IgD-negative memory B cell (primary cell): ENCODE measurements around the gene CSNK1D. TPM values are rescaled to one million over a fixed set of nuclear protein-coding genes. Genes with fewer than 3 reads are reported as not detected.
A peak's percentile ranks its signal among the peaks of the same experiment; 100 is the strongest.
"Not testable (repeated sequence)": the region's sequence is repeated elsewhere in the genome, so short reads cannot be mapped to it uniquely, and the experiment has no call there.

Experiments used
- H3K27ac Mint-ChIP-seq, 3 donors: one replicate each; pipeline ENCODE4 v1.8.0; 2020 to 2022; ENCODE audit warnings: mild to moderate bottlenecking in 3 of 3, mixed read lengths in 3 of 3, moderate library complexity in 1 of 3
- H3K27me3 Mint-ChIP-seq: one replicate; pipeline ENCODE4 v1.8.0; 2021; ENCODE audit warnings: mixed read lengths
- H3K36me3 Mint-ChIP-seq: one replicate; pipeline ENCODE4 v1.8.0; 2020; ENCODE audit warnings: mild to moderate bottlenecking, mixed read lengths
- H3K4me1 Mint-ChIP-seq, 3 donors: one replicate each; pipeline ENCODE4 v1.8.0; 2020 to 2022; ENCODE audit warnings: mixed read lengths in 3 of 3, mild to moderate bottlenecking in 1 of 3
- H3K4me3 Mint-ChIP-seq, 4 donors: one replicate each; pipeline ENCODE4 v1.8.0; 2020 to 2022; ENCODE audit warnings: mild to moderate bottlenecking in 4 of 4, mixed read lengths in 4 of 4, moderate library complexity in 3 of 4
- H3K9me3 Mint-ChIP-seq, 3 donors: one replicate each; pipeline ENCODE4 v1.8.0; 2020 to 2021; ENCODE audit warnings: mixed read lengths in 3 of 3, mild to moderate bottlenecking in 1 of 3
- polyA plus RNA-seq: library from polyadenylated mRNA; unstranded; fragments of 300-500 nt; fragmentation: Illumina TruSeq; gene quantifications from one replicate; pipeline ENCODE4 v1.2.3, GENCODE V29; 2021

Gene CSNK1D
- polyA plus RNA-seq, 1 donor from 2014 or later, result 78.3 TPM

DNA sequence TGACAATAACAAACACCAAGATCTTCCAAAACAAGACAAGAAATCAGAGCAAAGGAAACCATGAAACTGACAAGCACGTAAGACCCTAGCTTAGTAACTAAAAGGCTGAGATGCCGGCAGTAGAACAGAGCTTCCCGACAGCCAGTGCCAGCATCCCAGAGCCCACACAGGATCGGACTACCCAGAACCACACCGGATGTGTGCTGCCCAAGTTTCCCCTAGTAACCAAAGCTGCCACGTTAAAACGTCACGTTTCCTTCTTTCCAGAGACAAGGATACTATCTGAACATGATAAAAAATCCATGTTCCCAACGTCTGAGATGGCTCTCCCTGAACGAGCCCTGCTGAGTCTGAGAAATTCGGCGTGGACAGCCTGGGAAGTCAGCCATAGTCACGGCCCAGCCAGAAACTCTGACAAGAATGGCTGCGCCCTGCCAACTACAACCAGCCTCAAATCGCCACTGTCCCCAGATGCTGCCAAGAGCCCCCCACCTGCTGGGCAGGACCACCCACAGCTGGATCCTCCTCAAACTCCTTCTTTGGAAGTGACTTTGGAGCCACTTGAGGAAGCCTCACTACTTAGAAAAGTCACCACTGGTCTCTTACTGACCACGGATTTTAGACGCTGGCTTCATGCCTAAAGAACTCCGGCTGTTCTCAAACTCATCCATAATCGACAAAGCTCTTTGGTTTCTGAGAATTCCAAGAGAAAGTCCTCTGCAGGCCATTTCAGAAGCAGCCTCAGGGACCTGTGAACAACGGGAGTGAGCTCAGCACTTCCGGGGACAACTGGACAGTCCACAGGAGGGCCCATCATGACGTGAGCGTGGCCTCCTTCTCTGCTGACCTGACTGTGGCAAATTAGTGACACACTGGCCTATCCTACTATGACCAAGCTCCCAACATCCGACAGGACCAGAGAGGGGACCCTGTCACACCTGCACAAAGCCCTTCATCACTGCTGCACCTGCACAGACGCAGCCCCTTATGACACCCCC is 77.5 kb downstream of the CSNK1D start:
- Mint-ChIP-seq H3K9me3 (no peaks in the 10 kb centered on the region), H3K27me3 (no peaks in the 10 kb centered on the region), H3K27ac (no peak overlapping the region)

DNA sequence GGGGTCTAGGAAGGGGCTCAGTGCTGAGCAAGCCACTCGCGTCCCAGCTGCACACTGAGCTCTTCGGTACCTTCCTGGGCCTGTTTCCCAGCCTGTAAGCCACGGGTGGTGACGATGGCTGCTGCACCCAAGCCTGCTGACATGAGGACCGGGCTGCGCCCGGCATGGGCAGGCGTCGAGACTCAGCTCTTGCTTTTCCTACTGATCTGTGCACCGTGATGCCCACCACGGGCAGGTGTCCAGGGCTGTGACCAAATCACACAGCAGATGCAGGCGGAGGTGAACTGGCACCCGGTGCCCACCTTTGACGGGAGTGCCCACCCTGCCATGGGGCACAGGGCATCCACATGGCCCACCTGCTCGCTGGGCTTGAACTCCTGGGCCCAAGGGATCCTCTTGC is 78.7 kb downstream of the CSNK1D start:
- no peak overlapping the region for H3K27ac Mint-ChIP-seq
- no peaks in the 10 kb centered on the region for H3K27me3 Mint-ChIP-seq
- H3K4me3 Mint-ChIP-seq, result no peak overlapping the region
- H3K36me3 Mint-ChIP-seq, result peaks cover 8% of the 10 kb centered on the region
- peaks cover 7 to 15% (median 8%) of the 10 kb centered on the region in 3 donors for H3K4me1 Mint-ChIP-seq
- no peaks in the 10 kb centered on the region for H3K9me3 Mint-ChIP-seq

More for the DNA sequence above, 77.5 kb downstream of the CSNK1D start:
- Mint-ChIP-seq H3K4me3 (no peak overlapping the region), H3K36me3 (peaks cover 8% of the 10 kb centered on the region), H3K4me1 (peaks cover 7 to 15% (median 8%) of the 10 kb centered on the region in 3 donors)

DNA sequence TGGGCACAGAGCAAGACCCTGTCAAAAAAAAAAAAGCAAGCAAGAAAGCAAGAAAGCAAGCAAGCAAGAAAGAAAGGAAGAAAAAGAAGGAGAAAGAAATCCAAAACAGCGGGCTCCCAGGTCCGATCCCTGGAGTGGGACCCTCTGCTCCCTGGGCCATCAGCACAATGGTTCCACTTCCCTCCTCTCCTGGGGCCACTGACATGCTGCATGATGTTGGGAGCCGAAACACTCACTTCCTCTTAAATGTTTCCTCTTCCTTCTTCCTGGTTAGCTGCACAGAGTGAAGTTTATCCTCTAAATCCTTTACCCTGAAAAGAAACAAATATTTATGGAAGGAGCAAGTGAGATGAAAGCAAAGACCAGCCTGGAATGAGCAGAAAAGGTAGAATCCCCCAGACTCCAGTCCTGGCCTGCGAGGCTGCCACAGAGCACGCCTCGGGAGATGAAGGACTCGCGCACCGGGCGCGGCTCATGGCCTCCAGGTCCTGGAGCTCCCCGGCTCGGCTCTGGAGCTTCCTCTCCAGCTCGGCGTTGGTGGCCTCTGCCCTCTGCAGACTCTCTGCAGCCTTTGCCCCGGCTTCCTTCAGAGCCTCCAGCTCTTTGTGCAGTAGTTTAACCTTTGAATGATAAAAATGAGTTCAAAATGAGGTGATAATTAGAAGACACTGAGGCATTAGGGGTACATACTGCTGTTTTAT is 79.8 kb downstream of the CSNK1D start:
- Mint-ChIP-seq H3K27ac (peak overlapping the region in 2 of 3 donors; percentile 53 to 88), H3K4me3 (no peak overlapping the region), H3K9me3 (no peaks in the 10 kb centered on the region), H3K4me1 (peaks cover 7 to 15% (median 8%) of the 10 kb centered on the region in 3 donors), H3K36me3 (peaks cover 8% of the 10 kb centered on the region), H3K27me3 (no peaks in the 10 kb centered on the region)

DNA sequence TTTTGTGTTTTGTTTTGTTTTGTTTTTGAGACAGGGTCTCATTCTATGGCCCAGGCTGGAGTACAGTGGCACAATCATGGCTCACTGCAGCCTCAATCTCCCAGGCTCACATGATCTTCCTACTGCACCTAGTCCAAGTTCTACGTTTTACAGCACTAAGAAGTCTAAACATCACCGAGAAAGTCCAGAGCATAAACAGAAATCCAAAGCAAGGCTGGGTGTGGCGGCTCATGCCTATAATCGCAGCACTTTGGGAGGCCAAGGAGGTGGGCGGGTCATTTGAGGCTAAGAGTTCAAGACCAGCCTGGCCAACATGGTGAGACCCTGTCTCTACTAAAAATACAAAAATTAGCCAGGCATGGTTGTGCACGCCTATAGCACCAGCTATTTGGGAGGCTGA is 80.5 kb downstream of the CSNK1D start:
- H3K4me1 Mint-ChIP-seq, result peaks cover 3 to 10% (median 4%) of the 10 kb centered on the region in 3 donors
- not testable (repeated sequence) for H3K27me3 Mint-ChIP-seq, H3K9me3 Mint-ChIP-seq, H3K36me3 Mint-ChIP-seq, H3K4me3 Mint-ChIP-seq, H3K27ac Mint-ChIP-seq

Other genes with a start within 250 kb of the CSNK1D start
- gene RAC3, start 242.0 kb downstream of the CSNK1D start, polyA plus RNA-seq, result not detected
- 88.3 TPM for gene DCXR, start 236.0 kb downstream of the CSNK1D start, polyA plus RNA-seq
- 4.1 TPM for gene RFNG, start 221.9 kb downstream of the CSNK1D start, polyA plus RNA-seq
- gene GPS1, start 221.8 kb downstream of the CSNK1D start, polyA plus RNA-seq, result 122 TPM
- gene DUS1L, start 207.9 kb downstream of the CSNK1D start, polyA plus RNA-seq, result 55.7 TPM
- 2.9 TPM for gene FASN, start 175.5 kb downstream of the CSNK1D start, polyA plus RNA-seq
- 34.1 TPM for gene CCDC57, start 60.9 kb downstream of the CSNK1D start, polyA plus RNA-seq
- 3.7 TPM for gene SLC16A3, start 44.7 kb downstream of the CSNK1D start, polyA plus RNA-seq
- gene CD7, start 43.9 kb upstream of the CSNK1D start, polyA plus RNA-seq, result 4.4 TPM
- 0.83 TPM for gene SECTM1, start 60.1 kb upstream of the CSNK1D start, polyA plus RNA-seq
- gene TEX19, start 85.5 kb upstream of the CSNK1D start, polyA plus RNA-seq, result 0.36 TPM
- not detected for gene UTS2R, start 98.1 kb upstream of the CSNK1D start, polyA plus RNA-seq
- 23.2 TPM for gene HEXD, start 144.6 kb upstream of the CSNK1D start, polyA plus RNA-seq
- gene OGFOD3, start 144.9 kb upstream of the CSNK1D start, polyA plus RNA-seq, result 33.2 TPM
- gene CYBC1, start 177.1 kb upstream of the CSNK1D start, polyA plus RNA-seq, result 266 TPM
- 76.2 TPM for gene NARF, start 185.0 kb upstream of the CSNK1D start, polyA plus RNA-seq
- 5.8 TPM for gene FOXK2, start 246.0 kb upstream of the CSNK1D start, polyA plus RNA-seq